Fibroblast of skin of back (primary cell): Measurements from ENCODE around the gene PSMB9.

Experiments
- DNase-seq: peaks from one replicate; pipeline ENCODE4 v3.0.0-alpha.2; 2013

Gene PSMB9

GRCh38 chr6:32840604-32841246, 13.3 kb upstream of the PSMB9 start:
- DNase-seq, result no peak

- no peak for DNase-seq
Measured at GRCh38 chr6:32842021-32842650, 11.9 kb upstream of the PSMB9 start.

- no peak for DNase-seq
Measured at GRCh38 chr6:32842690-32843089, 11.3 kb upstream of the PSMB9 start.

- no peak for DNase-seq
Measured at GRCh38 chr6:32843331-32843978, 10.5 kb upstream of the PSMB9 start.

GRCh38 chr6:32843979-32844838, 9.8 kb upstream of the PSMB9 start, which contains the start of gene PSMB8:
Gene PSMB8, minus strand, starts transcription at chr6:32844047. Its CDS starts 51 bp downstream, at chr6:32843996.
- peak; percentile 93 for DNase-seq

- no peak for DNase-seq
Measured at GRCh38 chr6:32844839-32845383, 9.1 kb upstream of the PSMB9 start.

- no peak for DNase-seq
Measured at GRCh38 chr6:32845384-32845884, 8.6 kb upstream of the PSMB9 start.

- DNase-seq, result no peak
Measured at GRCh38 chr6:32847004-32847403, 7.0 kb upstream of the PSMB9 start.

- no peak for DNase-seq
Measured at GRCh38 chr6:32847795-32848194, 6.2 kb upstream of the PSMB9 start.

GRCh38 chr6:32849126-32849525, 4.9 kb upstream of the PSMB9 start:
- no peak for DNase-seq

GRCh38 chr6:32851025-32851424, 3.0 kb upstream of the PSMB9 start:
- no peak for DNase-seq

GRCh38 chr6:32852018-32852843, 1.8 kb upstream of the PSMB9 start:
- no peak for DNase-seq

GRCh38 chr6:32852844-32853540, 1.0 kb upstream of the PSMB9 start:
- DNase-seq, result peak; percentile 41

GRCh38 chr6:32854376-32855178, 585 bp downstream of the PSMB9 start:
- DNase-seq, result peak; percentile 32

- DNase-seq, result no peak
Measured at GRCh38 chr6:32855467-32856174, 1.6 kb downstream of the PSMB9 start.

GRCh38 chr6:32857156-32857891, 3.3 kb downstream of the PSMB9 start:
- DNase-seq, result no peak

GRCh38 chr6:32858194-32858593, 4.2 kb downstream of the PSMB9 start:
- no peak for DNase-seq

GRCh38 chr6:32860674-32861073, 6.7 kb downstream of the PSMB9 start:
- DNase-seq, result no peak

- no peak for DNase-seq
Measured at GRCh38 chr6:32862725-32863124, 8.7 kb downstream of the PSMB9 start.
